ENCODE measurements around the gene CAMKV. TPM values are rescaled to one million over a fixed set of nuclear protein-coding genes. Genes with fewer than 3 reads are reported as not detected.

The CAMKV gene
- polyA plus RNA-seq, 1 donor (not counting 4 experiments of a cell fraction or from before 2014, with no cell fraction given): not detected

GRCh38 chr3:49871531-49872153 is 1.9 kb upstream of the CAMKV start:
- FAIRE-seq (no peak), DNase-seq (ENCODE audit: low read depth, low spot score) (peak; percentile 45)
- Histone ChIP-seq H3K4me1 (ENCODE audit: control insufficient read depth, extremely low read depth, insufficient read depth, low read length) (no peaks in the 10 kb centered on the region), H3K9ac (ENCODE audit: control insufficient read depth, extremely low read depth, insufficient read depth, low read length) (no peak overlapping the region), H3K27me3 (ENCODE audit: control insufficient read depth, extremely low read depth, insufficient read depth, low read length) (peaks cover 64% of the 10 kb centered on the region), H3K79me2 (ENCODE audit: control insufficient read depth, insufficient read depth, low read length) (no peaks in the 10 kb centered on the region), H2AFZ (ENCODE audit: control insufficient read depth, low read length) (no peak overlapping the region), H3K9me3 (ENCODE audit: control insufficient read depth, low read depth, low read length) (no peaks in the 10 kb centered on the region), H3K36me3 (ENCODE audit: control insufficient read depth in 2 of 2, extremely low read depth in 1 of 2, insufficient read depth in 2 of 2, low read length in 2 of 2) (no peaks in the 10 kb centered on the region), H4K20me1 (ENCODE audit: control insufficient read depth, extremely low read depth, insufficient read depth, low read length) (peaks cover 4% of the 10 kb centered on the region), H3K9me1 (ENCODE audit: control insufficient read depth, extremely low read depth, insufficient read depth, low read length) (no peaks in the 10 kb centered on the region), H3K4me3 (ENCODE audit: control insufficient read depth in 2 of 3, extremely low read depth in 1 of 3, insufficient read depth in 2 of 3, low read depth in 1 of 3, low read length in 3 of 3) (no peak overlapping the region), H3K4me2 (ENCODE audit: control insufficient read depth, extremely low read depth, insufficient read depth, low read depth, low read length) (no peak overlapping the region), H3K27ac (ENCODE audit: control insufficient read depth, insufficient read depth, low read length) (no peak overlapping the region)
- dilution Hi-C loops (cut with MboI; ENCODE audit: extremely low pct_ligation_motif_present, low sequenced_read_pairs): loop anchor here (25.0 kb wide), 2 partner anchors 91 to 134 kb away; no protein-coding TSS in a partner anchor
- TF ChIP-seq EZH2 (IDR thresholded peaks at IDR 0.05; ENCODE audit: low read length) (peak; percentile 10), CTCF (optimal IDR thresholded peaks at IDR 0.05 in 1 of 3, IDR thresholded peaks at IDR 0.05 in 1 of 3, conservative IDR thresholded peaks at IDR 0.05 in 1 of 3; ENCODE audit: extremely low read depth in 1 of 3, insufficient read depth in 2 of 3, low read length in 3 of 3) (no peak)

GRCh38 chr3:49868862-49869466 is 742 bp downstream of the CAMKV start:
- Histone ChIP-seq H3K4me1 (ENCODE audit: control insufficient read depth, extremely low read depth, insufficient read depth, low read length) (no peaks in the 10 kb centered on the region), H3K4me2 (ENCODE audit: control insufficient read depth, extremely low read depth, insufficient read depth, low read depth, low read length) (peak overlapping the region; percentile 18), H3K4me3 (ENCODE audit: control insufficient read depth in 2 of 3, extremely low read depth in 1 of 3, insufficient read depth in 2 of 3, low read depth in 1 of 3, low read length in 3 of 3) (no peak overlapping the region), H3K9me3 (ENCODE audit: control insufficient read depth, low read depth, low read length) (no peaks in the 10 kb centered on the region), H3K27ac (ENCODE audit: control insufficient read depth, insufficient read depth, low read length) (no peak overlapping the region), H3K79me2 (ENCODE audit: control insufficient read depth, insufficient read depth, low read length) (no peaks in the 10 kb centered on the region), H3K9me1 (ENCODE audit: control insufficient read depth, extremely low read depth, insufficient read depth, low read length) (no peaks in the 10 kb centered on the region), H3K36me3 (ENCODE audit: control insufficient read depth in 2 of 2, extremely low read depth in 1 of 2, insufficient read depth in 2 of 2, low read length in 2 of 2) (no peaks in the 10 kb centered on the region), H4K20me1 (ENCODE audit: control insufficient read depth, extremely low read depth, insufficient read depth, low read length) (peaks cover 4% of the 10 kb centered on the region), H3K9ac (ENCODE audit: control insufficient read depth, extremely low read depth, insufficient read depth, low read length) (no peak overlapping the region), H2AFZ (ENCODE audit: control insufficient read depth, low read length) (no peak overlapping the region), H3K27me3 (ENCODE audit: control insufficient read depth, extremely low read depth, insufficient read depth, low read length) (peaks cover 72% of the 10 kb centered on the region)
- dilution Hi-C loops (cut with MboI; ENCODE audit: extremely low pct_ligation_motif_present, low sequenced_read_pairs): loop anchor here (25.0 kb wide), 2 partner anchors 93 to 132 kb away; no protein-coding TSS in a partner anchor
- TF ChIP-seq CTCF (optimal IDR thresholded peaks at IDR 0.05 in 1 of 3, IDR thresholded peaks at IDR 0.05 in 1 of 3, conservative IDR thresholded peaks at IDR 0.05 in 1 of 3; ENCODE audit: extremely low read depth in 1 of 3, insufficient read depth in 2 of 3, low read length in 3 of 3) (no peak), EZH2 (IDR thresholded peaks at IDR 0.05; ENCODE audit: low read length) (no peak)
- FAIRE-seq (no peak), DNase-seq (ENCODE audit: low read depth, low spot score) (no peak)

Data from keratinocyte (primary cell).